GM21529 (cell line): ENCODE data around the gene AADACL3.
"Not testable (repeated sequence)": the region's sequence is repeated elsewhere in the genome, so short reads cannot be mapped to it uniquely, and the experiment has no call there.

Experiments
- ATAC-seq: cut with Tn5 transposase; IDR thresholded peaks from one replicate; pipeline ENCODE4 v1.9.1; 2021; ENCODE audit not compliant: unreplicated experiment

The AADACL3 gene, protein sequence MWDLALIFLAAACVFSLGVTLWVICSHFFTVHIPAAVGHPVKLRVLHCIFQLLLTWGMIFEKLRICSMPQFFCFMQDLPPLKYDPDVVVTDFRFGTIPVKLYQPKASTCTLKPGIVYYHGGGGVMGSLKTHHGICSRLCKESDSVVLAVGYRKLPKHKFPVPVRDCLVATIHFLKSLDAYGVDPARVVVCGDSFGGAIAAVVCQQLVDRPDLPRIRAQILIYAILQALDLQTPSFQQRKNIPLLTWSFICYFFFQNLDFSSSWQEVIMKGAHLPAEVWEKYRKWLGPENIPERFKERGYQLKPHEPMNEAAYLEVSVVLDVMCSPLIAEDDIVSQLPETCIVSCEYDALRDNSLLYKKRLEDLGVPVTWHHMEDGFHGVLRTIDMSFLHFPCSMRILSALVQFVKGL

DNA sequence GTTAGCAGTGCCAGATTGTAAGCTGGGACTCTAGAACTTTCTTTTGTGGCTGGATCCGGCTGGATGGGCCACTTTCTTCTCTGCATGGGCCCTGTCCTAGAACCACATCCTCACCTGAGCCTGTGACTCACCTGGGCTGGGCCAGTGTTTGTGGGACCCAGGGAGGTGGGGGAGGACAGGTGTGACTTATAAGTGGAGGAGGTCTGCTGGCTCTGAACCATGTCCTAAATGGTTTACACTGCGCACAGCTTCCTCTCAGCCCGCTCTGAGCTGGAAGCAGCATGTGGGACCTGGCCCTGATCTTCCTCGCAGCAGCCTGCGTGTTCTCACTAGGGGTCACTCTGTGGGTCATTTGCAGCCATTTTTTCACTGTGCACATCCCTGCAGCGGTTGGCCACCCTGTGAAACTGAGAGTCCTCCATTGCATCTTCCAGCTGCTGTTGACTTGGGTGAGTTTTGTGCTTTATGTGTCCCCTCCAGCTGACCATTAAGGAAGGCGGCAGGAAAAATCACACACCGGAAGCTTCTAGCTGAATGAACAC is at the start of gene AADACL3:
Gene AADACL3, plus strand, starts transcription at position 215 of the 542 bp plus-strand sequence. Its CDS starts 67 bp downstream, at position 282.
- no peak for ATAC-seq

DNA sequence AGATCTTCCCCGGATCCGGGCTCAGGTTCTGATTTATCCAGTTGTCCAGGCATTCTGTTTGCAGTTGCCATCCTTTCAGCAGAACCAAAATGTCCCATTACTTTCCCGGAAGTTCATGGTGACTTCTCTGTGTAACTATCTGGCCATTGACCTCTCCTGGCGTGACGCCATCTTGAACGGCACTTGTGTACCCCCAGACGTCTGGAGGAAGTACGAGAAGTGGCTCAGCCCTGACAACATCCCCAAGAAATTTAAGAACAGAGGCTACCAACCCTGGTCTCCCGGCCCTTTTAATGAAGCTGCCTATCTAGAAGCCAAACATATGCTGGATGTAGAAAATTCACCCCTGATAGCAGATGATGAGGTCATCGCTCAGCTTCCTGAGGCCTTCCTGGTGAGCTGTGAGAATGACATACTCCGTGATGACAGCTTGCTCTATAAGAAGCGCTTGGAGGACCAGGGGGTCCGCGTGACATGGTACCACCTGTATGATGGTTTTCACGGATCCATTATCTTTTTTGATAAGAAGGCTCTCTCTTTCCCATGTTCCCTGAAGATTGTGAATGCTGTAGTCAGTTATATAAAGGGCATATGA is 49.7 kb upstream of the AADACL3 start:
- ATAC-seq: no peak

DNA sequence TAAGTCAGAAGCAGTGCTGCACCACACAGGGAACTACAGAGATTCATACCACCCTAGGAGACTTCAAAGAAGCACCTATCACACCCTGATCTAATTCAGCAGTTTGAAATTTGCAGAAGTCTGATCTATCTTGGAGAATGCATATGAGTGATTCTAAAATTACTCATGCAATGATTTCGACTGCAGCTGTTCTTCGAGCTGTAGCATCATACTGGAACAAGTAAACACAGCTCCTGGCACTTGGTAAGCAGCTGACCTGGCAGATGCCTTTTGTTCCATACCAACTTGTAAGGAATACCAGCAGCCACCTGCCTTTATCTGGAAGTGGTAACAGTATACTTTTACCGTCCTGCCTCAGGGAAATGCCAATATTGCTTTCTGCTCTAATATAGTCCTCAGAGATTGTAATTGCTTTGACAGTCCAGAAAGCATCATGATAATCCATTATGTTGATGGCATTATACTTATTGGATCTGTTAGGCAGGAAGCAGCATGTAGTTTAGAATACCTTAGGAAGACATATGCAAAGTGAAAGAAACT is 46.3 kb upstream of the AADACL3 start:
- no peak for ATAC-seq

DNA sequence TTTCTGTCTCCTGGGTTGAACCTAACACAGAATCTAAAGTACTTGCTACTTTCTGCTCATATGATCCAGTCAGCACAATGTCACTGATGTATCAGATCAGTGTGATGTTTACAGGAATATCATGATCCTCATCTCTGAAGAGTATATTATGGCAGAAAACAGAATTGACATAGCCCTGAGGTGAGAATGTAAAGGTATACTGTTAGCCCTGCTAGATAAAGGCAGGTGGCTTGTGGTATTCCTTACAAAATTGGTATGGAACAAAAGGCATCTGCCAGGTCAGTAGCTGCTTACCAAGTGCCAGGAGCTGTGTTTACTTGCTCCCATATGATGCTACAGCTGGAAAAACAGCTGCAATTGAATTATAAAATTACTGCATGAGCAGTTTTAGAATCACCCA is 41.6 kb upstream of the AADACL3 start:
- ATAC-seq: no peak

DNA sequence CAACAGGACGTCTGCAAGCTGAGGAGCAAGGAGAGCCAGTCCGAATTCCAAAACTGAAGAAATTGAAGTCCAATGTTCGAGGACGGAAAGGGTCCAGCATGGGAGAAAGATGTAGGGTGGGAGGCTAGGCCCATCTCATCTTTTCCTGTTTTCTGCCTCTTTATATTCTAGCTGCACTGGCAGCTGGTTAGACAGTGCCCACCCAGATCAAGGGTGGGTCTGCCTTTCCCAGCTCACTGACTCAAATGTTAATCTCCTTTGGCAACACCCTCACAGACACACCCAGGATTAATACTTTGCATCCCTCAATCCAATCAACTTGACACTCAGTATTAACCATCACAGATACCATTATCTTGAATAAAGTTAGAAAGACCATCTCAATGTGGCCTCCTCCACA is 39.8 kb upstream of the AADACL3 start:
- not testable (repeated sequence) for ATAC-seq

DNA sequence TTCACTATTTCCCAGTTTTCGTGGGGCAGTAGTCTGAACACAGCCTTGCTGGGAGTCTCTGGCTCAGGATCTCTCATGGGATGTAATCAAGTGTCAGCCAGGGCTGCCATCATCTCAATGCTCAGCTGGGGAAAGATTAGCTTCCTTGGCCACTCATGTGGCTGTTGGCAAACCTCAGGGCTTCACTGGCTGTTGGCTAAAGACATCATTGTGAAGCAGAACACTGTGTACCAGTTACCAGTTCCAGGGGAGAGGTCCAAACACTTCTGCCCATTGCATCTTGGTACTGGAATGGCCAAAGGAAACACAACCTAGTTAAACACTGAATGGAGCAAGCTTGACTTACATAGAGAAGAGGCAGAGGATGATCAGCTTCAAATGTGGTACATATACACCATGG is 38.3 kb upstream of the AADACL3 start:
- no peak for ATAC-seq

DNA sequence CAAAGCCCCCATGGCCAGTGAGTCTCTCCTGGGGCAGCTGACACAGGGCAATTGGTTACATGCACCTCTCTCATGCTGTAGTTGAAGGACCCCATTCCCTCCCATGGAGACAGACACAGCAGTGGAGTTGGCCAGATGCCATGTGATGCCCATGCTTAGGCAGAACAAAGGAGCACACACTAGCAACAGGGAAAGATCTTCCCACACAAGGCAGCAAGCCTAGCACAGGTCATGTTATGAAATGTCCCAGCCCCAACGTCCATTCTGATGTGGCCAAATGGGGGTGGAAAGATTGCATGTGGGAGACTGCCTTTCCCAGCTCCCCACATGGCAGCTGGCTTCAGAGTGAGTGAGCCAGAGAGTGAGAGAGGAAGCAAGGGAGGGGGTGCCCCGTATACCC is 37.6 kb upstream of the AADACL3 start:
- no peak for ATAC-seq

DNA sequence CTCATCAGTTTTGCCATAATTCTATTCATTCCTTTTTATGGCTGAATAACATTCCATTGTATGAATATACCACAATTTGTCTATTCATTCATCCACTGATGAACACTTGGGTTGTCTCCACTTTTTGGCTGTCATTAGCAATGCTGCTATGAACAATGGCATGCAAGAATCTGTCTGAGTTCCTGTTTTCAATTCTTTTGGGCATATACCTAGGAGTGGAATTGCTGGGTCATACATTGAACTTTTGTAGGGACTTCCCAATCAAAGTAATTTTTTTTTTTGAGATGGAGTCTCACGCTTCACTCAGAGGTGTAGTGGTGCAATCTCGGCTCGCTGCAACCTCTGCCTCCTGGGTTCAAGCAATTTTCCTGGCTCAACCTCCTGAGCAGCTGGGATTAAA is 37.1 kb upstream of the AADACL3 start:
- no peak for ATAC-seq

DNA sequence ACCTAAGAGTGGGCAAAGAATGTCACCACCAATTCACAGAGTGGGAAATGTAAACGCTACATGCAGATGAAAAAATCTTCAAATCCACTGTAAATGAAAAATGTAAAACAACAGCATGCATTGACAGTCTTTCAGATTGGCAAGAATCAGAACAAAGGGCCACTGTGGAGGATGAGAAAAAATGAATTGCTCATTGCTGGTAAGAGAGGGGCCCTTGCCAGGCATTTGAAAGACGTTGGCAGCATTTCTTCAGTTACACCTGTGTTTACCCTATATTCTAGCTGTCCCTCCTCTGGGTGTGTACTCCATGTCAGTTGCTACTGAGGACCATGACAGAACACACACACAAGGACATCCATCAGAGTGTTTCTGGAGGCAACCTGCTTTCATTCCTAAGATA is 25.8 kb upstream of the AADACL3 start:
- no peak for ATAC-seq

DNA sequence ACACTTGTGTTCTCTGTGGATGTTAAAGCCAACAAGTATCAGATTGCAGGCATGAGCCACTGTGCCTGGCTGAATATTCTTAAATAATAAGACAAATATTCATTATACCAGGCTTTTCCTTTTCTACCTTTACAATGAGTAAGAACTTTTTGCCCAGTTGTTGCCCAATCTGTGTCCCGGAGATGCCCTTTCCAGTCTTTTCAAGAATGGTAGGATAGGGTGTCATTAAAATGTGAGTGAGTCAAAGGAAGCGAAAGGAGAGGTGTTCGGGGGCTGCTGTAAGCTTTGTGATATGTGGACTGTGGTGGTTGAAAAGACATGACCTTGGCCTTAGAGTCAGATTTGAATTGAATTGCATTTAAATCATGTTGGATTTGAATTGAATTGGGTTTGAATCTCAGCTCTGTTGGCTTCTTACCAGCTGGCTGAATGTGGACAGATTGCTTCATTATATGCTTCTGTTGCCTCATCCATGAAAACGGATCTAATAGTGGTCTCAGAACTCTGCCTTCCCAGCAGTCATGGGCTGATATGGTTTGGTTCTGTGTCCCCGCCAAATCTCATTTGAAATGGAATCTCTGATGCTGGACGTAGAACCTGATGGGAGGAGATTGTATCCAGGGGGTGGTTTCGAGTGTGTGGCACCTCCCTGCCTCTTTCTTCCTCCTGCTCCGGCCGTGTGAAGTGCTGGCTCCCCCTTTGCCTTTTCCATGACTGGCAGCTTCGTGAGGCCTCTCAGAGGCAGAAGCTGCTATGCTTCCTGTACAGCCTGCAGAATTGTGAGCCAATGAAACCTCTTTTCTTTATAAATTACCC is 22.7 kb upstream of the AADACL3 start:
- ATAC-seq: no peak

DNA sequence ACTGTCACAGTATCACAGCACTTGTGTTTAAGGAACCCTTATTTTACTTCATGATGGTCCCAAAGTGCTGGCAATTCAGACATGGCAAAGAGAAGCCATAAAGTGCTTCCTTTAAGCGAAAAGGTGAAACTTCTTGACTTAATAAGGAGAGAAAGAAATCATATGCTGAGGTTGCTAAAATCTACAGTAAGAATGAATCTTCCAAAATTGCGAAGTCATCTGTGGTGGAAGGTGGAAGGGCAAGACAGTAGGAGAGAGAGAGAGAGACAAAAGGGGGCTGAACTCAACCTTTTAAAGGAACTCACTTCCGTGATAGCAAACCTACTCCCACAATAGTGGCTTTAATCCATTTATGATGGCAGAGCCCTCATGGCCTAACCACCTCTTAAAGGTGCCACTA is 19.3 kb upstream of the AADACL3 start:
- no peak for ATAC-seq

DNA sequence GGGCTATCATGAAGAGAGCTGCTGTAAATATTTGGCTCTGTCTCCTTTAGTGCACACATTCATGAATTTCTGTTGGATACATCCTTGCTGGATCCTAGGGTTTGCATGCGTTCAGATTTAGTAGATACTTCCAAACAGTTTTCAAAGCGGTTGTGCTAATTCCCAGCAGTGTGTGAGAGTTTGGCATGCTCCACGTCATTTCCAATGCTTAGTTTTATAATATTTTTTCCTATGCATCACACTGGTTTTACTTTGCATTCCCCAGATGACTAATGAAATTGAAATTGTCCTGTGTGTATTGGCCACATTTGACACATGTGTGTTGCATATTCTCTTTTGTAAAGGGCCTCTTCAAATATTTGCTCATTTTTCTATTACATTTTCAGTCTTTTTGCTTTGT is 18.5 kb upstream of the AADACL3 start:
- no peak for ATAC-seq

DNA sequence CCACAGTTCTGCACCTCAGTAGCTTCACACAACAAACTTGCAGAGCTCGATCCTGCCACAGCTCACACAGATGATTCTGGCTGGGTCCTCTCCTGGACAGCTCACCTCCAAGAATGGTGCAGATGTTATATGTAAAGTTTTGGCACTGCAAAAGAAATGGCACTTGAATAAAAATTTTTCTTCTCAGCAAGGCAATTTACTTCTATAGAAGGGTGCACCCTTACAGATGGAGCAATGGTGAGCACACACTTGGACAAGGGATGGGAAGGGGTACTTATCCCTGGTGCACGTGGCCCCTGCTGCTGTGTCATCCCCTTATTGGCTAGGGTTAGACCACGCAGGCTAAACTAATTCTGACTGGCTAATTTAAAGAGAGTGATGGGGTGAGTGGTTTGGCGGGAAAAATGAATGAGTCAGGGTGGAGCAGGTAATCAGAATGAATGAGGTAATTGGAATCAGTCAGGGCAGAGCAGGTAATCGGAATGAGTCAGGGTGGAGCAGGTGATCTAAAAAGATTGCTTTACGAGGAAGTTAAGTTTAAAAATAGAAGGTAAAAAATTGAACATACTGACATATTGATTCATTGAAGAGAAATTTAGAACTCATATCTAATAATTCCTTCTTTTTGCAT is 12.0 kb upstream of the AADACL3 start:
- ATAC-seq: no peak

DNA sequence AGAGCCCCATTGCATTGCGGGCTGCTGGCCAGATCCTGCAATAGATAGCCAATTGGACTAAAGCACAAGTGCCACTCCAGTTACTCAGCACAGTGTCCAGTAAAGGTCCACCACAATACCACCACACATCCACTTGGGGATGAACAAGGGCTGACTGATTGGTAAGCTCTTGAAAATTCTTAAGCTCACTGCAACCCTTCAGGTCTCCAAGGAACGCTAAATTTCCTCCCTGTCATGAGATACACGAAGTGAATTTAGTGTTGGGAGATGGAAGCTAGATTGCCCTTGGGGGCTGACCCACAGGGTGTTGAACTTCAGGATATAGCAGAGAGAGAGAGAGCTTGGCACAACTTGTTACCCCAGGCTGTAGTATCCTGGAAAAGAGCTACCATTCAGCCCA is 9.8 kb upstream of the AADACL3 start:
- ATAC-seq: no peak

DNA sequence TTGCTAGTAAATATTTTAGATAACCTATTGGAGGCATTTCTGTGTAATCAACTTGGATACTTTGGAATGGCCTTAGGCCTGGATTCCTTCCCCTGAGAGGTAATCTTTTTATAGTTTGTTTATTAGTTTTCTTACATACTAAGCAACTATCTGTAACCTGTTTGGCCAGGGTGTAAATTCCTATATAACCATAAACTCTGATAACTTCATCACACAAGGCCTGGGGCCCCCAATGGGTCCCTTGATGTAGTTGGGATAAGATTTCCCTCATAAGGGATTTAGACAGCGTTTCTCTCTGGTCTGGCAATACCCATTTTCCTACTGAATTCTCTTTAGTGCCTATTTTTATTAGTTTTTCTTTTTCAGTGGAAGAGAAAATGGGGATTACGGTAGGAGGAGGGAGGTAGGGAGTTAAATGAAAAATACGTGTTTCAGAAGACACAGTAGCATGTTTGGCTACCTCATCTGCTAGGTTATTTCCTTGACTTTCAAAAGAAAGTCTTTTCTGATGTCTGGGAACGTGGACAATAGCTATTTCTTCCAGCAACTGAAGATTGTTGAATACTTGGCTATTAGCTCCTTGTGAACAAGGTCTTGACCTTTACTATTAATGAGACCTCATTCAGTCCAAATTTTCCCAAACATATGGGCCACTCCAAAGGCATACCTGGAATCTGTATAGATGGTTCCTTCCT is 7.4 kb upstream of the AADACL3 start:
- no peak for ATAC-seq

DNA sequence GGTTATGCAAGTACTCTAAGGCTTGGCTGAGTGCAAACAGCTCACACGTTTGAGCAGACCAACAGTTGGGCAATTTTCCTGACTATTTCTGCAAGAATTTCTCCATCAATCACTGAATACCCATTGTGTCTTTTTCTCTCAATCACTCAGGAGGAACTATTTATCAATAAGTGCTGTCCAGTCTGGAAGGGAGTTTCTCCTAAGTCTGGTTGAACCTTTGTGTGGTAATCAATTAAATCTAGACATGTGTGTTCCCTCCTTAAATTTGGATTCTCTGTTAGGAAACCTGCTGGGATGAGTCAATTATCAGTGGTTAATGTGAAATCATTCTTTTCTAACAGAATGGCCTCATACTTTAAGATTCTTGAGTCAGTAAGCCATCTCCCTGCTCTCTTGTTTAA is 6.8 kb upstream of the AADACL3 start:
- no peak for ATAC-seq

DNA sequence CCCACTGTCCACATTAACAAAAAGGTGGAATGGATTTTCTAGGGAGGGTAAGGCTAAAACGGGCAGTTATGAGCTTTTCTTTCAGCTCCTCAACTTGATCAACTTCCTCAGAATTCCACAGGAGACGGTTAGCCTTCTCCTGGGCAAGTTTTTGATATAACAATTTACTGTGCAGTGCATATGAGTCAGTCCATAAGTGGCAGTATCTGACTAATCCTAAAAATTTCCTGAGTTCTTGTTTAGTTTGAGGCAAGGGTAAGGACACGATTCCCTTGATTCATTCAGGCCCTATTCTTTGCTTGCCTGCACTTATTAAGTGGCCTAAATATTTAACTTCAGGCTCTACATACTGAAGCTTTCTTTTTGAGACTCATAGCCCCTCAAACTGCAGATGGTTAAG is 6.2 kb upstream of the AADACL3 start:
- ATAC-seq: no peak

DNA sequence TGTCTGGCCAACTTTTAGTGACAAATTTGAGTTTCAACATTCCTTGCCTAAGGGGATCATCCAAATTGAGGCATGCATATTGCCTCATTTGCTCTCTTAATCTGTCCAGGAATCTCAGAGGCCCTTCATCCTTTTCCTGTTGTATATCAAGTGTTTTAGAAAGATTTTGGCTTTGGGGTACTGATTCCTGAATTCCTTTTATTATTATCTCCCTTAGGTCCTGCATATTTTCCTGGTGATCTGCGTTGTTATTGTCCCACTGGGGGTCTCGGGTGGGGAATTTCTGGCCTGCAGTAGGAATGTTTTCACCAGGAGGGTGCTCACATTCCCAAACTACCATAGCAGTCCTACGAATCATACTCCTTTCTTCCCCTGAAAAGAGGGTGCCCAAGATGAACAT is 4.4 kb upstream of the AADACL3 start:
- no peak for ATAC-seq

DNA sequence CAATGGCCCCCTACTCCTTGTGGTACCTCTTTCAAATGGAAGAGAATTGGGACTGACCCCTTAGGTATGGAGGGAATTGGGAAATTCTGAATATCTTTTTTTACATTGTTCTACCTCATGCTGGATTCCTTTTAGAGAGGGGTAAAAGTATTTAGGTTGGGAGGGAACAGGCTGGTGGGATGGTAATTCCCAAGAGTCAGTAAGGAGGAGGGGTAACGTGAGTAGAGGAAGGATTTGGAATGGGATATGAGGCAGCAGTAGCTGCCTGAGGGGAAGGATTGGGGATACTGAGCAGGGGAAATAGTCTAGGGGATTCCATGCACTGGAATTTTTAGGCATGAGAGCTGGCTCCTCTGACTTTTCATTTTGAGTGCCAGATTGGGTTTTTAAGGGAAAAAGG is 3.8 kb upstream of the AADACL3 start:
- ATAC-seq: no peak

DNA sequence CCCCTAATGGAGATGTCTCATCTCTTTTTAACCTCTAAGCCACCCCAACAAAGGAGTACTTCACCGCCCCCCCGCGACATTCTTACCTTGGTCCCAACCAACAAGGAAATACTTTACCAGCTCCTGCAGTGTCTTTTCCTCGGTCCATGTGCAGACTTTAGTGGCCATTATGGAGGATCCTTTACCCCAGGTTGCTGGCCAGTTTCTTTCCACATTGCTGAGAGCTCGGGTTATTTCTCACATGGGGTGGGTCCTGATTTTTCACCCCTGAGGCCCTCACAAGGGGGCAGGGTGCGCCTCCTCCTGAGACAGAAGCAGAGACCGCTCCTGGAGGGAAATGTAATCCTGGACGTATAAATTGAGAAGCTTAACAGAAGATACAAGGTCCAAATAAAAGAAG is 3.0 kb upstream of the AADACL3 start:
- ATAC-seq: no peak
